B cell (primary cell): ENCODE results near the gene HIP1. TPM values are rescaled to one million over a fixed set of nuclear protein-coding genes. Genes with fewer than 3 reads are reported as not detected.

Source experiments
- ATAC-seq: fragments of 200-7000 bp; cut with Tn5 transposase; one replicate; pipeline ENCODE4 v1.10.0; 2021; ENCODE audit warnings: low read depth, mild to moderate bottlenecking, moderate number of reproducible peaks, moderate library complexity
- CTCF ChIA-PET: fragments of 350-600 bp; sonication (Branson Sonifier 250); formaldehyde crosslinking; loops from one replicate; lab custom pipeline; 2021; ENCODE audit warnings: antibody characterized with exemption, inconsistent platforms; lab: Charles Lee
- POLR2A ChIA-PET: fragments of 350-600 bp; sonication (Branson Sonifier 250); formaldehyde crosslinking; loops from one replicate; lab custom pipeline; 2021; ENCODE audit warnings: antibody characterized with exemption; lab: Charles Lee
- DNase-seq: peaks from one replicate; pipeline ENCODE4 v3.0.0; 2013
- H2AFZ ChIP-seq: 2 replicates; pipeline ENCODE4 v1.6.1; 2012; ENCODE audit warnings: mild to moderate bottlenecking, low read depth, low read length; ENCODE audit not compliant: insufficient read depth, poor library complexity, severe bottlenecking
- H3K27ac ChIP-seq, 2 donors: 1 replicate in 1 of 2; 2 replicates in 1 of 2; pipeline ENCODE4 v1.5.1; 2012 to 2013; ENCODE audit warnings: low read length in 2 of 2, mild to moderate bottlenecking in 2 of 2, moderate library complexity in 1 of 2
- H3K27me3 ChIP-seq, 4 experiments: fragments of 200-600 bp in 1 of 4; sonication (generic) in 1 of 4; replicated peaks in 1 of 4; 1 replicate in 2 of 4; 2 replicates in 2 of 4; pipeline versions ENCODE4 v1.6.1 to v1.7.0; 2013 to 2016; ENCODE audit warnings: low read length in 3 of 4, mild to moderate bottlenecking in 2 of 4, mixed read lengths in 1 of 4, moderate library complexity in 1 of 4; ENCODE audit not compliant: insufficient read depth in 4 of 4, control insufficient read depth in 3 of 4; ENCODE audit errors: control extremely low read depth in 1 of 4
- H3K36me3 ChIP-seq, 2 experiments: replicated peaks in 1 of 2; 1 replicate in 1 of 2; 2 replicates in 1 of 2; pipeline versions ENCODE4 v1.6.1 to v1.7.1; 2013; ENCODE audit warnings: low read length in 1 of 2; ENCODE audit not compliant: insufficient read depth in 2 of 2, control insufficient read depth in 1 of 2; ENCODE audit errors: control extremely low read depth in 1 of 2, extremely low read depth in 1 of 2
- H3K4me1 ChIP-seq, 2 donors: fragments of 200-600 bp in 1 of 2; sonication (generic) in 1 of 2; 1 replicate in 1 of 2; 2 replicates in 1 of 2; pipeline versions ENCODE4 v1.5.1 to v1.6.1; 2013 to 2017; ENCODE audit warnings: low read length in 2 of 2; ENCODE audit not compliant: control insufficient read depth in 2 of 2, insufficient read depth in 2 of 2
- H3K4me2 ChIP-seq: replicated peaks from 2 replicates; pipeline ENCODE3; 2012; ENCODE audit warnings: mild to moderate bottlenecking, low read depth, low read length; ENCODE audit not compliant: poor library complexity, severe bottlenecking
- H3K4me3 ChIP-seq, 5 experiments: fragments of 200-600 bp in 1 of 5; sonication (generic) in 1 of 5; 1 replicate in 3 of 5; 2 replicates in 2 of 5; pipeline versions ENCODE4 v1.5.1 to v1.7.0; 2011 to 2016; ENCODE audit warnings: low read length in 4 of 5, mild to moderate bottlenecking in 4 of 5, low read depth in 2 of 5, control low read depth in 1 of 5, moderate library complexity in 1 of 5; ENCODE audit not compliant: insufficient read depth in 1 of 5; ENCODE audit errors: control extremely low read depth in 1 of 5, extremely low read depth in 1 of 5
- H3K79me2 ChIP-seq: fragments of 200-600 bp; sonication (generic); one replicate; pipeline ENCODE4 v1.6.0; 2016; ENCODE audit warnings: low read length; ENCODE audit not compliant: control insufficient read depth, insufficient read depth
- H3K9ac ChIP-seq: fragments of 200-600 bp; sonication (generic); 2 replicates; pipeline ENCODE4 v1.6.1; 2017; ENCODE audit warnings: mild to moderate bottlenecking, low read length, moderate library complexity
- H3K9me3 ChIP-seq, 3 donors: one replicate each; pipeline versions ENCODE4 v1.6.1 to v1.7.1; 2013; ENCODE audit warnings: low read length in 2 of 3; ENCODE audit not compliant: control insufficient read depth in 2 of 3, insufficient read depth in 1 of 3; ENCODE audit errors: control extremely low read depth in 1 of 3
- H4K20me1 ChIP-seq: 2 replicates; pipeline ENCODE4 v1.6.0; 2012; ENCODE audit warnings: mild to moderate bottlenecking, low read length; ENCODE audit not compliant: insufficient read depth, control insufficient read depth, poor library complexity, severe bottlenecking
- H3K27ac Mint-ChIP-seq: one replicate; pipeline ENCODE4 v1.8.0; 2021; ENCODE audit warnings: mixed read lengths
- H3K27me3 Mint-ChIP-seq: one replicate; pipeline ENCODE4 v1.8.0; 2021; ENCODE audit warnings: mixed read lengths
- H3K4me1 Mint-ChIP-seq: one replicate; pipeline ENCODE4 v1.8.0; 2021; ENCODE audit warnings: mixed read lengths
- H3K4me3 Mint-ChIP-seq: one replicate; pipeline ENCODE4 v1.8.0; 2021; ENCODE audit warnings: mixed read lengths
- H3K9me3 Mint-ChIP-seq: one replicate; pipeline ENCODE4 v1.8.0; 2022; ENCODE audit warnings: mixed read lengths; ENCODE audit not compliant: insufficient read depth
- CTCF ChIP-seq: fragments of 200-600 bp; IDR thresholded peaks from one replicate; pipeline ENCODE4 v1.8.0; 2022; ENCODE audit warnings: antibody characterized with exemption, mild to moderate bottlenecking
- EZH2 ChIP-seq: IDR thresholded peaks from 2 replicates; pipeline ENCODE4 v1.6.1; 2012; ENCODE audit warnings: borderline replicate concordance, low read depth, mild to moderate bottlenecking, moderate library complexity, low read length; ENCODE audit not compliant: insufficient read depth, poor library complexity, severe bottlenecking
- WGBS: methylation state at CpG from one replicate; pipeline ENCODE4 v1.1.5; 2013; ENCODE audit warnings: missing lambda C conversion rate; ENCODE audit not compliant: insufficient coverage; 5-methylcytosine and 5-hydroxymethylcytosine counted together
- intact Hi-C: fragments of 100-400 bp; cut with micrococcal nuclease; formaldehyde crosslinking; loops from one replicate; pipeline ENCODE4 v1.10.0; 2022
- polyA plus RNA-seq: library from polyadenylated mRNA; depleted of rRNA; stranded (reverse); fragments of >200 nt; gene quantifications from 2 replicates; pipeline ENCODE4 v1.2.3, GENCODE V29; 2012
- total RNA-seq, 2 donors: library from RNA; stranded (reverse); fragments of 120-200 nt in 1 of 2; gene quantifications; 1 replicate in 1 of 2; 2 replicates in 1 of 2; pipeline versions ENCODE4 v1.2.3 to v1.2.4, GENCODE V29; 2013 to 2022

HIP1 gene
- total and polyA plus RNA-seq, 2 donors (not counting 1 experiment from before 2014, with no cell fraction given) = 6.5 to 16.7 TPM

- ChIA-PET POLR2A (no interaction called here), CTCF (interaction anchor here (0.5 kb wide), 1 partner anchor 234 kb away, joined by 3 read pairs; no protein-coding TSS in a partner anchor)
- intact Hi-C loops = no loop called here
- Histone ChIP-seq H3K9me3 (no peaks in the 10 kb centered on the region), H3K27ac (no peak overlapping the region), H3K4me3 (no peak overlapping the region), H3K27me3 (no peaks in the 10 kb centered on the region), H3K4me2 (no peak overlapping the region), H3K79me2 (no peaks in the 10 kb centered on the region), H2AFZ (no peak overlapping the region), H3K4me1 (peaks cover 0 to 7% of the 10 kb centered on the region in 2 donors), H3K9ac (no peak overlapping the region), H3K36me3 (no peaks in the 10 kb centered on the region), H4K20me1 (no peaks in the 10 kb centered on the region)
- peak overlapping the region; percentile 20 for H3K27ac Mint-ChIP-seq
- no peaks in the 10 kb centered on the region for H3K9me3 Mint-ChIP-seq
- WGBS = 94% methylated on average over 5 of the region's 12 CpGs
- ATAC-seq (no peak), DNase-seq (no peak)
- H3K27me3 Mint-ChIP-seq = no peaks in the 10 kb centered on the region
- peaks cover 9% of the 10 kb centered on the region for H3K4me1 Mint-ChIP-seq
- no peak overlapping the region for H3K4me3 Mint-ChIP-seq
- TF ChIP-seq EZH2 (no peak), CTCF (no peak)
Observed at GRCh38 chr7:75699993-75700392, 38.7 kb downstream of the HIP1 start.

- no peak overlapping the region for H3K27ac ChIP-seq
- ATAC-seq = no peak
- H3K9me3 ChIP-seq = no peaks in the 10 kb centered on the region
- no peaks in the 10 kb centered on the region for H3K36me3 ChIP-seq
- H3K9ac ChIP-seq = no peak overlapping the region
- POLR2A ChIA-PET = no interaction called here
- peaks cover 0 to 7% of the 10 kb centered on the region in 2 donors for H3K4me1 ChIP-seq
- intact Hi-C loops = no loop called here
- CTCF ChIA-PET = interaction anchor here (0.6 kb wide), 1 partner anchor 96 kb away, joined by 3 read pairs; no protein-coding TSS in a partner anchor
- no peak overlapping the region for H3K4me3 ChIP-seq
- H2AFZ ChIP-seq = no peak overlapping the region
- H3K4me2 ChIP-seq = no peak overlapping the region
- no peaks in the 10 kb centered on the region for H3K79me2 ChIP-seq
- Mint-ChIP-seq H3K9me3 (no peaks in the 10 kb centered on the region), H3K4me1 (peaks cover 10% of the 10 kb centered on the region), H3K4me3 (no peak overlapping the region), H3K27me3 (no peaks in the 10 kb centered on the region), H3K27ac (no peak overlapping the region)
- no peaks in the 10 kb centered on the region for H4K20me1 ChIP-seq
- no peak for DNase-seq
- no peaks in the 10 kb centered on the region for H3K27me3 ChIP-seq
- TF ChIP-seq EZH2 = no peak
- no peak for TF ChIP-seq CTCF
Observed at GRCh38 chr7:75698358-75698757, 40.4 kb downstream of the HIP1 start.
